ENCODE results near the gene DHX35. TPM values are rescaled to one million over a fixed set of nuclear protein-coding genes. Genes with fewer than 3 reads are reported as not detected.

The DHX35 gene, protein sequence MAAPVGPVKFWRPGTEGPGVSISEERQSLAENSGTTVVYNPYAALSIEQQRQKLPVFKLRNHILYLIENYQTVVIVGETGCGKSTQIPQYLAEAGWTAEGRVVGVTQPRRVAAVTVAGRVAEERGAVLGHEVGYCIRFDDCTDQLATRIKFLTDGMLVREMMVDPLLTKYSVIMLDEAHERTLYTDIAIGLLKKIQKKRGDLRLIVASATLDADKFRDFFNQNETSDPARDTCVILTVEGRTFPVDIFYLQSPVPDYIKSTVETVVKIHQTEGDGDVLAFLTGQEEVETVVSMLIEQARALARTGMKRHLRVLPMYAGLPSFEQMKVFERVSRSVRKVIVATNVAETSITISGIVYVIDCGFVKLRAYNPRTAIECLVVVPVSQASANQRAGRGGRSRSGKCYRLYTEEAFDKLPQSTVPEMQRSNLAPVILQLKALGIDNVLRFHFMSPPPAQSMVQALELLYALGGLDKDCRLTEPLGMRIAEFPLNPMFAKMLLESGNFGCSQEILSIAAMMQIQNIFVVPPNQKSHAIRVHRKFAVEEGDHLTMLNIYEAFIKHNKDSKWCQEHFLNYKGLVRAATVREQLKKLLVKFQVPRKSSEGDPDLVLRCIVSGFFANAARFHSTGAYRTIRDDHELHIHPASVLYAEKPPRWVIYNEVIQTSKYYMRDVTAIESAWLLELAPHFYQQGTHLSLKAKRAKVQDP
- polyA plus RNA-seq (ENCODE audit: insufficient read length in 10 of 10) = 10 to 100 TPM in 1 of 10 donors, 1 to 10 TPM in 9; 6.1 to 11.7 (median 8.3) TPM
- long read RNA-seq, donor 1, partial matches to known transcripts = 0 of 2 reads
- long read RNA-seq, donor 1, other reads (novel, unspliced or antisense) = 0 of 2 reads
- long read RNA-seq, donor 2 = 0 reads
- long read RNA-seq, donor 3 = 0 reads
- long read RNA-seq, donor 4 = 0 reads
- long read RNA-seq, donor 5, partial matches to known transcripts = 0 of 1 reads
- long read RNA-seq, donor 5, other reads (novel, unspliced or antisense) = 0 of 1 reads
- long read RNA-seq, donor 6 = 0 reads
- long read RNA-seq, donor 7, partial matches to known transcripts = 0 of 1 reads
- long read RNA-seq, donor 7, other reads (novel, unspliced or antisense) = 0 of 1 reads
- long read RNA-seq, donor 8, partial matches to known transcripts = 0 of 2 reads
- long read RNA-seq, donor 8, other reads (novel, unspliced or antisense) = 0 of 2 reads
- long read RNA-seq, donor 9 = 0 reads

DNA sequence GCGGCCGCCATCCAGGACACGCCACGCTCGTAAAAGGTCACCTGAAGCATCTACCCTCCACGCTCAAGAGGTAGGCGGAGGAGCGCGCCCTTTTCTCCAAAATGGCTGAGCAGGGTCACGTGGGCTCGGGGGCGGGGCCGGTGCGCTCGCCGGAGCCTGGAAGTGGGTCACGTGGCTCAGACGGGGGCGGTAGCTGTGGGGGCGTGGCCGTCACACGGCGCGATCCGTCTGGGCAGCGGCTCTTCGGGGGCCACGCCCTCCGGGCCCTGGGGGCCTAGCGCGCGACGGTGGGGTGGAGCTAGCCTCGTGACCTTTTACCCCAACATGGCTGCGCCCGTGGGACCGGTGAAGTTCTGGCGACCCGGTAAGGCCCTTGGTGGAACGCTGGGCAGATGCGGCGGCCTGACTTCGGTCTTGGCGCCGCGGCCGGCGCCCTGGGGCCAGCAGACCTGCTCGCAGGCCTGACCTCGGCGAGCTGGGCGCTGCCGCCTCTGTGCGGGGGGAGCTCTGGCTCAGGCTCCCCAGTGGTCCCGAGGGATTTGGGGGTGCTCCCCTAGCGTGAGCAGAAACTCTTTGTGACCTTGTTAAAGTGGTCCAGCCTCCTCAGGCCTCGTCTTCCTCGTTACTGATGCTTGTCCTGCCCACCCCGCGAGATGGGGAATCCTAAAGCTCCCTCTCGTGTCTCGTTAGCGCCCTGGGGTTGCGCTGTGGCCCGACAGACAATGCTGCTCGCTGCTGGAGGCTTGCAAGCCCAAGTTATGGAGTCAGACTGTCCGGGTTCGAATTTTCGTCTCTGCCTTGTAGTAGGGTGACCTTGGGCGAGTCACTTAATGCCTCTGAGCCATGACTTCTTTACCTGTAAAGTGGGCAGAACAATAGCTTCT is at the start of gene DHX35:
DHX35 (plus strand) TSS at position 301 of the 884 bp plus-strand sequence; CDS start at position 325, 24 bp downstream.
- DNase-seq = peak; percentile 98 to 99 (median 99)

DNA sequence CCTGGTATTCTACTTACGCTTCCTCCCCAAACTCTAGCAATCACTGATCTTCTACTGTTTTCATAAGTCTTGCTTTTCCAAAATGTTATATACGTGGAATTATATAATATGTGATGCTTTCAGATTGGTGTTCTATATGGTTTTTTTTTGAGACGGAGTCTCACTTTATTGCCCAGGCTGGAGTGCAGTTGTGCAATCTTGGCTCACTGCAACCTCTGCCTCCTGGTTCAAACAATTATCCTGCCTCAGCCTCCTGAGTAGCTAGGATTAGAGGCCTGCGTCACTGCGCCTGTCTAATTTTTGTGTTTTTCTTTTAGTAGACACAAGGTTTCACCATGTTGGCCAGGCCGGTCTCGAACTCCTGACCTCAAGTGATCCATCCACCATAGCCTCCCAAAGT is 46.8 kb upstream of the DHX35 start:
- no peak for DNase-seq

DNA sequence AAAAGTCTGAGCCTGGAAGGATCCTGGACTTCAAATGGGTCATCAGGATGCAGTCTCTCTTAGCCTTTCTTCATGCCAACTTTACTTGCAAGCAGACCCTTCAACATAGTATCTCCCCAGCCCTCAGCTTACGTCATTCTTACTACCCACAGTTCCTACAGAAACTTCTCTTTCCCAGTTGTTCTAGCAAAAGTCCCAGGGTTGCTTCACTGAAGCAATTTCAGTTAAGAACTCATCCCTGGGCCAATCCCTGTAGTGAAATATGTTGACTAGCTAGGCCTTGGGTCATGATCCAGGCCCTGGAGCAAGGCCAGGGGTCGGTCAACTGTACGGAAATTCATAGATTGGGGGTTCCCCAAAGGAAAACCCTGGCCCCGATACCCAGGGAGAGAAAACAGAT is 44.5 kb upstream of the DHX35 start:
- DNase-seq = no peak

DNA sequence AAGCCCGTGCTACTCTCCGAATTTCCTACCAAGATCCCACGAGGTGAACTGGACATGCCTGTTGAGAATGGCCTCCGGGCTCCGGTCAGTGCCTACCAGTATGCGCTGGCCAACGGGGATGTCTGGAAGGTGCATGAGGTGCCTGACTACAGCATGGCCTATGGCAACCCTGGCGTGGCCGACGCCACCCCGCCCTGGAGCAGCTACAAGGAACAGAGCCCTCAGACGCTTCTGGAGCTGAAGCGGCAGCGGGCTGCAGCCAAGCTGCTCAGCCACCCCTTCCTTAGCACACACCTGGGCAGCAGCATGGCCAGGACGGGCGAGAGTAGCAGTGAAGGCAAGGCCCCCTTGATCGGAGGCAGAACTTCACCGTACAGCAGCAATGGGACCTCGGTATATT is 44.0 kb upstream of the DHX35 start:
- no peak for DNase-seq

DNA sequence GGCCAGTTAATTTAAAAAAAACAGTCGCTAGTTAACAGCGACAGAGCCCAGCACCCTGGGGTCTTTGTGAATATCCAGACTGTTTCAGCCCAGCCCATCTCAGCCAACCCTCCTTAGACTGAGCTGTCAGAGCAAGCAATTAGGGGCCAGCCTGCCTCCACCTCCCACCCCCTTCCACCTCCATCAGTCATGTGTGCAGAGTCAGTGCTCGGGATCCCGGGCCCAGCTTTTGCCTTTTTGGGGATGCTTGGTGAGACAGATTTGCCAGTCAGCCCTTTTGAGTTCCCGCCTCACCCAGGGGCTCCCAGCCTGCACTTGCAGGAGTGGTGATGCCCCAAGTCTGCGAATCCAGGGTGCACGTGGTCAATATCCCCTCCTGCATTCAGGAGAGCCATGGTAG is 42.5 kb upstream of the DHX35 start:
- no peak for DNase-seq

DNA sequence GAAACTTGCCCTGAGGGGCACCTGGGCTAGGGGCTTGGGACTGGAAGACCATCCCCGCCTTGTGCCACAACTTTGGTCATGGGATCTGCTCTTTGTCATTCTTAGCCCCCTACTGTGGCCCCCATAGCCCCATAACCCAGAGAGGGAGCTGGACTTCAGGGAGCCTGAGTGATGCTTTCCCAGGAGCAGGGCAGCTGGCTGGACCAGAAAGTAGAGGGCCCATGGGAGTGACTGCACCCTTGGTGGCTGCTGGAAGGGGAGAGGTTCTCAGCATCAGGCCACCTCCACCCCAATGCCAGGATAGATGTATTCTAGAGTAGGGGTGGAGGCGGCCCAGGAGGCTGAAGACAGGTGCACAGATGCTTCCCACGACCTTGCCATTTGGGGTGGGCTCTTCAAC is 41.7 kb upstream of the DHX35 start:
- no peak for DNase-seq

DNA sequence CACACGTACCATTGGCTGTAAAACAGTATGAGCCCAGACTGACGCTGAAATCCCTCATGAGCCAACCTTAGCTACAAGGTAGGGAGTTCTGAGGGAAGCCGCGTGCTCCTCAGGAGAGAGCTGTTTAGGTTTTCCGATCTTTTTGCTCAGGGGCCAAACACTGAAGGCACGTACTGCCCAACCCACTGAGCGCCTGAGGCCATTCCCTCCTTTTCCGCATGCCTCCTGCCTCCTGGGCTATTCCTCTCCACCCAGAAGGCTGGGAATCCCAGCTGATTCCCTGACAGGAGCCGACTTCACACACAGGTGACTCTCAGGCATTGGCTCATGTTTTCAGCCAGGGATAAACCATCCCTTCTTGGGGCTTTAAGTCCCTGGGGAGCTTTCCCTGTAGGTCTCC is 41.3 kb upstream of the DHX35 start:
- DNase-seq = no peak

DNA sequence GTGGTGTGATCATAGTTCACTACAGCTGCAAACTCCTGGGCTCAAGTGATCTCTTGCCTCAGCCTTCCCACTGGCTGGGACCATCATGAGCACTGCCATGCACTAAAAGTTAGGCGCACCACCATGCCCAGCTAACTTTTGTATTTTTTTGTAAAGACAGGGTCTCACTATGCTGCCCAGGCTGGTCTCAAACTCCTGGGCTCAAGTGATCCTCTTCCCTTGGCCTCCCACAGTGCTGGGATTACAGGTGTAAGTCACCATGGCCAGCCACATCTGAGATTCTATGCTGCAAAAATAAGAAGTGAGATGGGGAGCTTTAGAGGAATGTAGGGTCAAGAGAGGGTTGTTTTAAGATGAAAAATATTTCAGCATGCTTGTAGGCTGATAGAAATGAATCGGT is 37.4 kb upstream of the DHX35 start:
- no peak for DNase-seq

DNA sequence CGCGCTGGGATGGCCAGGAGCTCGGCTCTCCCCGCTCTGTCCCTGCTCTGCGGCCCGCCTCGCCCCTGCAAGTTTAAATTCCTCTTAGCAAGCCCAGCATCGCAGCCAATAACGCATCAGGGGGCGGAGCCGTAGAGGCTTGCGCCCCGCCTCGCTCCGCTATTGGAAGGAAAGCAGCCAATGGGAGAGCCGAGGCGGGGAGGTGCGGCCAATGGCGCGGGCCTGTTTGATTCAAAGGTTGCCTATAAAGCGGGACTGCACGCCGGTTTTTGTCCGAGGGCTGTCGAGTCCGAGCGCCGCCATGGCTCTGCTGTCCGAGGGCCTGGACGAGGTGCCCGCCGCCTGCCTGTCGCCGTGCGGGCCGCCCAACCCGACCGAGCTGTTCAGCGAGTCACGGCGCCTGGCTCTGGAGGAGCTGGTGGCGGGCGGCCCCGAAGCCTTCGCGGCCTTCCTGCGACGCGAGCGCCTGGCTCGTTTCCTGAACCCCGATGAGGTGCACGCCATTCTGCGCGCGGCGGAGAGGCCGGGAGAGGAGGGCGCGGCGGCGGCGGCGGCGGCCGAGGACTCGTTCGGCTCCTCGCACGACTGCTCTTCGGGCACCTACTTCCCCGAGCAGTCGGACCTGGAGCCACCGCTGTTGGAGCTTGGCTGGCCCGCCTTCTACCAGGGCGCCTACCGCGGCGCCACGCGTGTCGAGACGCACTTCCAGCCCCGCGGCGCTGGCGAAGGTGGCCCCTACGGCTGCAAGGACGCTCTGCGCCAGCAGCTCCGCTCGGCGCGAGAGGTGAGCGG is 35.8 kb upstream of the DHX35 start, which contains the start of gene FAM83D:
FAM83D (plus strand) TSS at position 276 of the 792 bp plus-strand sequence; CDS start at position 302, 26 bp downstream.
- peak; percentile 96 to 98 (median 96) for DNase-seq

DNA sequence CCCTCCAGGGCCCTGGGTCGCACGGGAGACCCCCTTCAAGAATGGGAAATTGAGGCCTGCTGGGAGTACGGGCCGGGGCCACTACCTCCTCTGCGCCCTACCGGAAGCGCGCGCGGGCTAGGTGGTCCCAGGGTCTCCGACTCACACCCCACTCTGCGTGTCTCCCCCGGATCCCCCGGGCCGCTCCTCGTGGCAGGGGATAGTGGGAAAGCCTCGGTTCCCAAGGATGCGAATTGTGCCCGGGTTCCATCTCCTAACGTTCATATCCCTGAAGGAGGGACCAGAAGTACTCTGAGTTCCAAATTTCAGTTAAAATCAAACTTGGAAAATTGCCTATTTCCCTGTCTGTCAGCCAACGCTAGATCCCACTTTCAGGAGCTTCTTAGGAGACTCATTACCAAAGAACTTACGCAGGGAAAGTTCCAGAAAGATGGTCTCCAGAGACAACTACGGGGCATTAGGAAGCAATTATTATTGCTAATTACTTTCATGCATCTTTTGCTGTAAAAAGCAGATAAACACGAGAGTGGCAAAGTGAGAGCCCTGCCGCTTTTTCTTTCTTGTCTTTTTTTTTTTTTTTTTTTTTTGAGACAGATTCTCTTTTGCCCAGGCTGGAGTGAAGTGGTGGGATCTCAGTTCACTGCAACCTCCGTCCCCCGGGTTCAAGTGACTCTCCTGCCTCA is 35.1 kb upstream of the DHX35 start:
- no peak for DNase-seq

DNA sequence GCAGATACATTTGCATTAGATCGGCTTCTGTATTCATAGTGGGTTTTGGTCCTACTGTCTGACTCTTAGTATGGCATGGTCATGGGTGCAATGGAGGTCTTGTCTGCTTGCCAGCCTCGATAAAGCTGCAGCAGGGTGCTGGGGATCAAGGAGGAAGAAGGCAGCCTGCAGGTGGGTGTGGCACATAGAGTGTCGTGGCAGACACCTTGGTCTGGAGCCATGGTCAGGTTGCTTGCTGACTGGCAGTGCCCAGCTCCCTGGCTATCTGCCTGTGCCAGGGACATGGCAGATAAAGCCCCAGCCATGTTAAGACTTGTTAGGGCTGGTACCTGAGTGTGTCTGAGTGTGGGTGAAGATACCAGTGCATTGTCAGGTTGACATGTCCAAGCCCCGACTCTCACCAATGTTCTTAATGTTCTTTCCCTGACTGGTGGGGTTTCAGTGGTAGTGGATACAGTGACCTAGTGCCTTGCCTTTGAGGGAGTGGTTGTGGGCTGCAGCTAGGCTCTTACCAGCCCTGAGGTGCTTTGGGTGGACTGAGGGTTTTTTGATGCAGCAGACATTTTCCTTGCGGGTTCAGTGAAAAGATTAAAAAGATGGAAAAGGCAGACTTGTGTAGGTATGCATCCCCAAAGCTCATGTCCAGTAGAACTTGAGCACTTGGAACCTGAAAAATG is 34.1 kb upstream of the DHX35 start:
- DNase-seq = no peak

DNA sequence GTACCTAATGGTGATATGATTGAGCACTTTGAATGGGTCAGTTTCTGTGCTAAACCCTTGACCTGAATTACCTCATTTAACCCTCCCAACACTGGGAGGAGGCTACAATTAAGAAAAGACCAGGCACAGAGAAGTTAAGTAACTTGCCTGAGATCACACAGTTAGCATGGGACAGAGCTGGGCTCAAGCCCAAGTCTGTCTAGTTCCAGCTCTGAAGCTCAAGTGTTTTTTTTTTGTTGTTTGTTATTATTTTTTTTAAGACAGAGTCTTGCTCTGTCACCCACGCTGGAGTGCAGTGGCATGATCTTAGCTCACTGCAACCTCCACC is 31.9 kb upstream of the DHX35 start:
- DNase-seq = no peak

DNA sequence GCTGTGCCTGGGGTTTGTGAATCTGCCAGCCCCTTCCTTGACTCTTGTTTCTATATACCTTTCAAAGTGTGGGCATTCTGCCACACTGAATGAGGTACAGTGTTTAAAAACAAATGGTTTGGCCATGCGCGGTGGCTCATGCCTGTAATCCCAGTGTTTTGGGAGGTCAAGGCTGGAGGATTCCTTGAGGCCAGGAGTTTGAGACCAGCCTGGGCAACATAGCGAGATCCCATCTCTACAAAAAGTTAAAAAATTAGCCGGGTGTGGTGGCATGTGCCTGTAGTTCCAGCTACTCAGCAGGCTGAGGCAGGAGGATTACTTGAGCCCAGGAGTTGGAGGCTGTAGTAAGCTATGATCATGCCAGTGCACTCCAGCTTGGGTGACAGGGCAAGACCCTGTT is 30.2 kb upstream of the DHX35 start:
- DNase-seq = no peak

DNA sequence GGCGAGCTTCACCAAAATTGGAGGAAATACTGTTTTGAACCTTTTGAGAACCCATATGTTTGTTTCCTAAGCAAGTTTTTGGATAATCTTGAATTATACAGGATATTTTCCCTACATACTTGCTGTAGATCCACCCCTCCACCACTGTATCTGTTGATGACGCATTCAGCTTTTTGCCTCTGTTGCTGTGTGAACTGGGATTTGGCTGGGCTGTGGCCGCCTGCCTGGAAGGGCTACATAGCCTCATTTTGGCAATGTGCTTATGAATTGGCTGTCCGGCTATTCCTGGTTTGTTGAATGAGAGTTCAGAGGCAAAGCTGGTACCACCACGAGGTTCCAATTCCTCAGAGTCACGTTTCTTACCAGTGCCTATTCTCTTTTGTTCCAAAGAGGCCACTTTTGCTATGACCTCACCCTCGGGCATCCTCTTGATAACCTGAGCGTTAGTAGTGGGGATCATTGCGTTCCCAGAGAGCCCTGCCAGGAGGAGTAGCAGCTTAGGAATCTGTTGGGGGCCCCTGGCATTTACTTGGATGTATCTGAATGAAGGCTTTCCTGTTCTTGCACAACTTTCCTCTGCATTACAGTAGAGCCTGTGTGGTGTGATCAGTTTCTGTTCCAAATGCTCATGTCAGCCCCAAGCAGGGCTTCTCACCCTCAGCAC is 29.6 kb upstream of the DHX35 start:
- peak; percentile 9 to 30 (median 29) for DNase-seq

DNA sequence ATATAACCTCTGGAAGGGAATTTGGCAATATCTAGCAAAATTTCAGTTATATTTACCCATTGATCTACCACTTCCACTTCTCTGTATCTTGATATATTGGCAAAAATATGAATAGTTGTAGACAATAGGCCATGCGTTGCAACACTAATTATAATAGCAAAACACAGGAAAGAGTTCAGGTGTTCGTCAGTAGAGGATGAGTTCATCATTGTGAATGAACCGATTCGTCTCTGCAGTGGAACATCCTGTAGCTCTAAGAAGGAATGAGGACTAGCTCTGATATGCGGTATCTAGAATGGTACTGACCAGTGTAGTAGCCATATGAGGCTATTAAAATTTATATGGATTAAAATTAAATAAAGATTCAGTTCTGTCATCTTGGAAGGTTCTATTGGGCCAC is 27.6 kb upstream of the DHX35 start:
- DNase-seq = no peak

DNA sequence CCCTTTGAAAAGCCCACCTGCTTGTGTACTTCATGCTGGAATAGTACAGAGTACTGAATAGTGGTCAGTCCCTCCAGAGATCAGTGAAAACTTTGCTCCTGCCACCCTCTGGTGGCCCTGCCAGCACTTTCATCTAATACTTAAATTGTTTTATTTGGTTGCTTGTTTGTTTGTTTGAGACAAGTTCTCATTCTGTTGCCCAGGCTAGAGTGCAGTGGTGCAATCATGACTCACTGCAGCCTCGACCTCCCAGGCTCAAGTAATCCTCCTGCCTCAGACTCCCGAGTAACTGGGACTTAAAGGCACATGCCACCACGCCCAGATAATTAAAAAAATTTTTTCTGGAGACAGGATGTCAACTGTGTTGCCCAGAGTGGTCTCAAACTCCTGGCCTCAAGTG is 26.9 kb upstream of the DHX35 start:
- no peak for DNase-seq

DNA sequence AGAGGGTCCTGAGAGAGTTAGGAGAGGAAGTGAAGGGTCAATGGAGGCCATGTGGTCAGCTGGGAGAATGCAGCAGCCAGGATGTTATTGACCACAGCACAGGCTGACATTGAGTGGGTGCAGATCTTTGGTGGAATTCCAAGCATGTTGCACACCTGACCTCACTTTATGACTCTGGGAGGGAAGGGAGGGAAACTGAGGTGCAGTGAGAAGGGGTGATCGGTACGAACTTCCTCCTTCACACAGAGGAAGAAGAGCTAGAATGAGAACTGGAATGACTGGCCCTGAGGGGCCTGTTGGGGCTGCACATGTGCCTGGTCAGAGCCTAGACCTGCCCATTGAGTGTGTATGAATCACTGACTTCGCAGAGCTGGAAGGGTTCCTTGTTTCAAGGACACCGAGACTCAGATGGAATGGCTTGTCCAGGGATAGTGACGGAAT is 26.2 kb upstream of the DHX35 start:
- DNase-seq = no peak

DNA sequence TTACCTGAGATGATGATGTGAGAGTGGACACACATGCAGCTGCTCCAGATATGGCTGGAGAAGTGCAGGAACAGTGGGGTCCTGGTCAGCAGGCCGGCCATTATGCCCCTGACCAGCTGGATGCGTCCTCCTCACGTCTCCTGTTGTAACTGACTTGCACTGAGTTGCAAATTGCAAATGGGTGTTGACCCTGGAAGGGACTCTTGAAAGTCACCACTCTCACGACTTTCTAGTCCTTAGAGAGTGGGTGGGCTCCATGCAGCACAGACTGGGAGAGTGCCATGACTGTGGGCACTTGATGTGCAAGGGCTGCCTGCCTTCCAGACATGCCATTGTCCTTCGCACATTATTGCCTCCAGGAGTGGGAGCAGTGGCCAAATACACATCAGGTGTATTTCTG is 25.1 kb upstream of the DHX35 start:
- DNase-seq = no peak
